ENCODE data around the gene ARHGEF33. TPM values are rescaled to one million over a fixed set of nuclear protein-coding genes. Genes with fewer than 3 reads are reported as not detected.

Gene ARHGEF33
- total and polyA plus RNA-seq, 2 of the 8 experiments (the other 6 are each of a cell fraction or from before 2014, with no cell fraction given) = 0.09 to 0.95 TPM

GRCh38 chr2:38991899-38992298 lies 102.2 kb downstream of the ARHGEF33 start (continued):
- TF ChIP-seq, protein P1, sequence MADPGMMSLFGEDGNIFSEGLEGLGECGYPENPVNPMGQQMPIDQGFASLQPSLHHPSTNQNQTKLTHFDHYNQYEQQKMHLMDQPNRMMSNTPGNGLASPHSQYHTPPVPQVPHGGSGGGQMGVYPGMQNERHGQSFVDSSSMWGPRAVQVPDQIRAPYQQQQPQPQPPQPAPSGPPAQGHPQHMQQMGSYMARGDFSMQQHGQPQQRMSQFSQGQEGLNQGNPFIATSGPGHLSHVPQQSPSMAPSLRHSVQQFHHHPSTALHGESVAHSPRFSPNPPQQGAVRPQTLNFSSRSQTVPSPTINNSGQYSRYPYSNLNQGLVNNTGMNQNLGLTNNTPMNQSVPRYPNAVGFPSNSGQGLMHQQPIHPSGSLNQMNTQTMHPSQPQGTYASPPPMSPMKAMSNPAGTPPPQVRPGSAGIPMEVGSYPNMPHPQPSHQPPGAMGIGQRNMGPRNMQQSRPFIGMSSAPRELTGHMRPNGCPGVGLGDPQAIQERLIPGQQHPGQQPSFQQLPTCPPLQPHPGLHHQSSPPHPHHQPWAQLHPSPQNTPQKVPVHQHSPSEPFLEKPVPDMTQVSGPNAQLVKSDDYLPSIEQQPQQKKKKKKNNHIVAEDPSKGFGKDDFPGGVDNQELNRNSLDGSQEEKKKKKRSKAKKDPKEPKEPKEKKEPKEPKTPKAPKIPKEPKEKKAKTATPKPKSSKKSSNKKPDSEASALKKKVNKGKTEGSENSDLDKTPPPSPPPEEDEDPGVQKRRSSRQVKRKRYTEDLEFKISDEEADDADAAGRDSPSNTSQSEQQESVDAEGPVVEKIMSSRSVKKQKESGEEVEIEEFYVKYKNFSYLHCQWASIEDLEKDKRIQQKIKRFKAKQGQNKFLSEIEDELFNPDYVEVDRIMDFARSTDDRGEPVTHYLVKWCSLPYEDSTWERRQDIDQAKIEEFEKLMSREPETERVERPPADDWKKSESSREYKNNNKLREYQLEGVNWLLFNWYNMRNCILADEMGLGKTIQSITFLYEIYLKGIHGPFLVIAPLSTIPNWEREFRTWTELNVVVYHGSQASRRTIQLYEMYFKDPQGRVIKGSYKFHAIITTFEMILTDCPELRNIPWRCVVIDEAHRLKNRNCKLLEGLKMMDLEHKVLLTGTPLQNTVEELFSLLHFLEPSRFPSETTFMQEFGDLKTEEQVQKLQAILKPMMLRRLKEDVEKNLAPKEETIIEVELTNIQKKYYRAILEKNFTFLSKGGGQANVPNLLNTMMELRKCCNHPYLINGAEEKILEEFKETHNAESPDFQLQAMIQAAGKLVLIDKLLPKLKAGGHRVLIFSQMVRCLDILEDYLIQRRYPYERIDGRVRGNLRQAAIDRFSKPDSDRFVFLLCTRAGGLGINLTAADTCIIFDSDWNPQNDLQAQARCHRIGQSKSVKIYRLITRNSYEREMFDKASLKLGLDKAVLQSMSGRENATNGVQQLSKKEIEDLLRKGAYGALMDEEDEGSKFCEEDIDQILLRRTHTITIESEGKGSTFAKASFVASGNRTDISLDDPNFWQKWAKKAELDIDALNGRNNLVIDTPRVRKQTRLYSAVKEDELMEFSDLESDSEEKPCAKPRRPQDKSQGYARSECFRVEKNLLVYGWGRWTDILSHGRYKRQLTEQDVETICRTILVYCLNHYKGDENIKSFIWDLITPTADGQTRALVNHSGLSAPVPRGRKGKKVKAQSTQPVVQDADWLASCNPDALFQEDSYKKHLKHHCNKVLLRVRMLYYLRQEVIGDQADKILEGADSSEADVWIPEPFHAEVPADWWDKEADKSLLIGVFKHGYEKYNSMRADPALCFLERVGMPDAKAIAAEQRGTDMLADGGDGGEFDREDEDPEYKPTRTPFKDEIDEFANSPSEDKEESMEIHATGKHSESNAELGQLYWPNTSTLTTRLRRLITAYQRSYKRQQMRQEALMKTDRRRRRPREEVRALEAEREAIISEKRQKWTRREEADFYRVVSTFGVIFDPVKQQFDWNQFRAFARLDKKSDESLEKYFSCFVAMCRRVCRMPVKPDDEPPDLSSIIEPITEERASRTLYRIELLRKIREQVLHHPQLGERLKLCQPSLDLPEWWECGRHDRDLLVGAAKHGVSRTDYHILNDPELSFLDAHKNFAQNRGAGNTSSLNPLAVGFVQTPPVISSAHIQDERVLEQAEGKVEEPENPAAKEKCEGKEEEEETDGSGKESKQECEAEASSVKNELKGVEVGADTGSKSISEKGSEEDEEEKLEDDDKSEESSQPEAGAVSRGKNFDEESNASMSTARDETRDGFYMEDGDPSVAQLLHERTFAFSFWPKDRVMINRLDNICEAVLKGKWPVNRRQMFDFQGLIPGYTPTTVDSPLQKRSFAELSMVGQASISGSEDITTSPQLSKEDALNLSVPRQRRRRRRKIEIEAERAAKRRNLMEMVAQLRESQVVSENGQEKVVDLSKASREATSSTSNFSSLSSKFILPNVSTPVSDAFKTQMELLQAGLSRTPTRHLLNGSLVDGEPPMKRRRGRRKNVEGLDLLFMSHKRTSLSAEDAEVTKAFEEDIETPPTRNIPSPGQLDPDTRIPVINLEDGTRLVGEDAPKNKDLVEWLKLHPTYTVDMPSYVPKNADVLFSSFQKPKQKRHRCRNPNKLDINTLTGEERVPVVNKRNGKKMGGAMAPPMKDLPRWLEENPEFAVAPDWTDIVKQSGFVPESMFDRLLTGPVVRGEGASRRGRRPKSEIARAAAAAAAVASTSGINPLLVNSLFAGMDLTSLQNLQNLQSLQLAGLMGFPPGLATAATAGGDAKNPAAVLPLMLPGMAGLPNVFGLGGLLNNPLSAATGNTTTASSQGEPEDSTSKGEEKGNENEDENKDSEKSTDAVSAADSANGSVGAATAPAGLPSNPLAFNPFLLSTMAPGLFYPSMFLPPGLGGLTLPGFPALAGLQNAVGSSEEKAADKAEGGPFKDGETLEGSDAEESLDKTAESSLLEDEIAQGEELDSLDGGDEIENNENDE (IDR thresholded peaks at IDR 0.05; ENCODE audit: insufficient replicate concordance, low read length) = no peak
- TF ChIP-seq TBP (IDR thresholded peaks at IDR 0.05; ENCODE audit: low read depth, low read length) = no peak
- no peak for TF ChIP-seq CTBP2 (IDR thresholded peaks at IDR 0.05; ENCODE audit: borderline replicate concordance, insufficient read depth, insufficient read length, low read length)
- TF ChIP-seq CBX8 (IDR thresholded peaks at IDR 0.05; ENCODE audit: borderline replicate concordance, low read depth, low read length) = no peak
- no peak for TF ChIP-seq TAF7 (optimal IDR thresholded peaks at IDR 0.05; ENCODE audit: borderline replicate concordance, low read depth, low read length)
- TF ChIP-seq SP1 (IDR thresholded peaks at IDR 0.05; ENCODE audit: low read depth, low read length) = no peak
- TF ChIP-seq POLR2A (IDR thresholded peaks at IDR 0.05; ENCODE audit: control extremely low read depth in 1 of 2, low read depth in 2 of 2, low read length in 2 of 2) = no peak
- TF ChIP-seq CEBPB (IDR thresholded peaks at IDR 0.05; ENCODE audit: low read depth, low read length) = no peak
- no peak for TF ChIP-seq SIX5 (IDR thresholded peaks at IDR 0.05; ENCODE audit: low read depth, low read length)
